Activated CD4-positive, alpha-beta T cell treated with anti-CD3 and anti-CD28 coated beads, Interleukin-2, amount 50 U/mL, for 16 hours (primary cell): ENCODE data around the gene SCFD2.

Experiments
- DNase-seq: peaks from one replicate; pipeline ENCODE4 v3.0.0-alpha.2; 2020

Gene SCFD2

GRCh38 chr4:52979821-52980590 is 385.9 kb downstream of the SCFD2 start:
- DNase-seq: no peak

- DNase-seq: no peak
These were observed 386.8 kb downstream of the SCFD2 start for GRCh38 chr4:52979020-52979419.

GRCh38 chr4:52977252-52977651 is 388.6 kb downstream of the SCFD2 start:
- DNase-seq: no peak

- DNase-seq: peak; percentile 21
These were observed 389.2 kb downstream of the SCFD2 start for GRCh38 chr4:52976523-52977230.

GRCh38 chr4:52968691-52969090 is 397.2 kb downstream of the SCFD2 start:
- no peak for DNase-seq

- no peak for DNase-seq
These were observed 397.6 kb downstream of the SCFD2 start for GRCh38 chr4:52968241-52968640.

GRCh38 chr4:52966781-52967180 is 399.1 kb downstream of the SCFD2 start:
- DNase-seq: no peak

- DNase-seq: no peak
These were observed 399.7 kb downstream of the SCFD2 start for GRCh38 chr4:52966172-52966571.

- DNase-seq: no peak
These were observed 401.2 kb downstream of the SCFD2 start for GRCh38 chr4:52964561-52965101.

- DNase-seq: no peak
These were observed 401.9 kb downstream of the SCFD2 start for GRCh38 chr4:52964011-52964410.

GRCh38 chr4:52962721-52963120 is 403.1 kb downstream of the SCFD2 start:
- DNase-seq: no peak

- DNase-seq: no peak
These were observed 404.0 kb downstream of the SCFD2 start for GRCh38 chr4:52961666-52962412.

- no peak for DNase-seq
These were observed 406.3 kb downstream of the SCFD2 start for GRCh38 chr4:52959541-52959940.

GRCh38 chr4:52957835-52958631 is 407.8 kb downstream of the SCFD2 start:
- no peak for DNase-seq

GRCh38 chr4:52957220-52957686 is 408.6 kb downstream of the SCFD2 start:
- DNase-seq: no peak

GRCh38 chr4:52956691-52957090 is 409.2 kb downstream of the SCFD2 start:
- no peak for DNase-seq

GRCh38 chr4:52954560-52955170 is 411.2 kb downstream of the SCFD2 start:
- DNase-seq: no peak

GRCh38 chr4:52952540-52952939 is 413.3 kb downstream of the SCFD2 start:
- no peak for DNase-seq

GRCh38 chr4:52951016-52951415 is 414.8 kb downstream of the SCFD2 start:
- DNase-seq: no peak

- DNase-seq: no peak
These were observed 415.6 kb downstream of the SCFD2 start for GRCh38 chr4:52950226-52950625.

- DNase-seq: no peak
These were observed 416.5 kb downstream of the SCFD2 start for GRCh38 chr4:52949336-52949735.

GRCh38 chr4:52948057-52948423 is 417.8 kb downstream of the SCFD2 start:
- no peak for DNase-seq
